DMS153 treated with DMSO at 0.1 percent for 48 hours (cell line): ENCODE results near the gene DNAJC3.
"Not testable (repeated sequence)": the region's sequence is repeated elsewhere in the genome, so short reads cannot be mapped to it uniquely, and the experiment has no call there.

Source experiments
- DNase-seq: peaks from one replicate; lab custom pipeline; 2025; ENCODE audit not compliant: unreplicated experiment; lab: John Stamatoyannopoulos, UW

The DNAJC3 gene

DNA sequence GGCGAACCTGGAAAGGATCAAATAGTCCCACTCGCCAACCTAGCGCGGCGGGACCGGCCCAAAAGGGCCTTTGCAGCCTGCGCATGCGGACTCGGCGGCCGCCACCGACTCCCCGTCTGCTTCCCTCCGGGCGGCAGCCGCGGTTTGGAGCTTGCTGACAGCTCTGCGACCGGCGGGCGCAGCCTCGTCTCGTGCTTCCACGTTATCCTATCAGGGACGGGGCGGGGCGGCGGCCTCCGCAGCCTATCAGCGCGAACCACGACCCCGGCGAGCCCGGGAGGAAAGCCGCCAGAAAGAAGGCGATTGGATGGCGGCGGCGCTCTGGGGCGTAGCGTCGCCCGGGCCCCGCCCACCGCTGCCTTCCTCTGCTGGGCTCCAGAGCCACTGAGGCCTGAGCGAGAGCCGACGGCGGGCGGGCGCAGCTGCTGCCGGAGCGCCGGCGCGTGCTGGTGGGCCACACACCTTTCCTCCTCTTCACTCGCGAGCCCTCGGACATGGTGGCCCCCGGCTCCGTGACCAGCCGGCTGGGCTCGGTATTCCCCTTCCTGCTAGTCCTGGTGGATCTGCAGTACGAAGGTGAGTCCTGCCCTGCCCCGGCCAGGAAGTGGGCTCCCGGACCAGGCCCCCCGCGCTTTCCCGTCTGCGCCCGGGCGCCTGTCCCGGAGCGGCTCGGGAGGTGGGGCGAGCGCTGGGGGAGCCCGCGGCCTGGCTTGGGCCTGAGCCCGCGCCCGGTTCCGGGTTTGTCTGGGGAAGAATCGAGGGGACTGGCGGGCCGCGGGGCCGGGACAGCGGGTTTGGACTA is at the start of gene DNAJC3:
Gene DNAJC3, plus strand, starts transcription at position 378 of the 802 bp plus-strand sequence. Its CDS starts 117 bp downstream, at position 495.
- peak; percentile 97 for DNase-seq

- DNase-seq, result no peak
Measured at GRCh38 chr13:95627590-95627989, 49.3 kb upstream of the DNAJC3 start.

GRCh38 chr13:95628488-95628887 is 48.5 kb upstream of the DNAJC3 start:
- DNase-seq, result no peak

GRCh38 chr13:95629071-95629470 is 47.9 kb upstream of the DNAJC3 start:
- DNase-seq, result no peak

DNA sequence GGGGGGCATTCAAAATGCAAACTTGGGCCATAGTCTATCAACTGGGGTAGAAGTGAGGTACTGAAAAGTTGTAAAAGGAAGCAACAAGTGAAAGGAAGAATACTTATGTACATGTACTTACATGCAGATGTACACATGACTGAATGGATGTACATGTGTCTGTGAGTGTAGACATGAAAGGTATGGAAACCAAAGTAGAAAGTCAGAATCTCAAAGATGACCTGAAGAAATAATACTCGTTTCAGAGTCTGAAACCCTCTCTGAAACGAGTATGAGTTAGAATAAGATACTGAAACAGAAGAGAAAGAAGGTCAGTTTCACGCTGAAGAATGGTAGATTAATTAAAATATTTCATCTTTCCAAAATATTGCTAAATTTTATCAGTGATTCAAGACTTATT is 46.3 kb upstream of the DNAJC3 start:
- no peak for DNase-seq

GRCh38 chr13:95636853-95637252 is 40.1 kb upstream of the DNAJC3 start:
- no peak for DNase-seq

- no peak for DNase-seq
Measured at GRCh38 chr13:95641291-95642027, 35.5 kb upstream of the DNAJC3 start.

DNA sequence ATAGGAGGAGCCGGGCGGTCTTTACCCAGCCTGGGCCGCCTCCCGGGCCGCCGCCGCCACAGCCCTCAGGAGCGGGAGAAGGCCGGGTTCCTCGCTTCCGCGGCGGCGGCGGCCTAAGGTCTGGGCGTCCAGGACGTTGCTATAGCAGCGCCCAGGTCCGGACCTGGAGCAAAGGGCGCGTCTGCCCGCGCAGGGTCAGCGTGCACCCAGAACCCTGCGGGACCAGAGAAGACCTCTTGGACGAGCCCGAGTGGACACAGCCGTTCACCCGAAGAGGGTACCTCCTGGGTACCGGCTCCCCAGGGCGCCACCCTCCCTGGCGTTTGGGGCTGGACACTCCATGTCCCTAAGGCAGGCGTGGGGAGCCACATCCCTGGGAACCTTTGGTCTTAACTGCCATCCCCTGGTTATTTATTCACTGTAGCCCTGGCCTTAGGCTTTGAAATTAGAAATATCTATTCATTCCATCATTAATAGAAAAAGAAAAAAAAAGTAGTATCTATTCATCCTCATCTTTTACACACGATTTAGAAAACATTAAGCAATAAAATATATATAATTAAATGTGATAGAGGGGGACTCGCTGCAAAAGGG is 34.8 kb upstream of the DNAJC3 start:
- peak; percentile 16 for DNase-seq

GRCh38 chr13:95642999-95643398 is 33.9 kb upstream of the DNAJC3 start:
- no peak for DNase-seq

- no peak for DNase-seq
Measured at GRCh38 chr13:95643571-95643935, 33.4 kb upstream of the DNAJC3 start.

DNA sequence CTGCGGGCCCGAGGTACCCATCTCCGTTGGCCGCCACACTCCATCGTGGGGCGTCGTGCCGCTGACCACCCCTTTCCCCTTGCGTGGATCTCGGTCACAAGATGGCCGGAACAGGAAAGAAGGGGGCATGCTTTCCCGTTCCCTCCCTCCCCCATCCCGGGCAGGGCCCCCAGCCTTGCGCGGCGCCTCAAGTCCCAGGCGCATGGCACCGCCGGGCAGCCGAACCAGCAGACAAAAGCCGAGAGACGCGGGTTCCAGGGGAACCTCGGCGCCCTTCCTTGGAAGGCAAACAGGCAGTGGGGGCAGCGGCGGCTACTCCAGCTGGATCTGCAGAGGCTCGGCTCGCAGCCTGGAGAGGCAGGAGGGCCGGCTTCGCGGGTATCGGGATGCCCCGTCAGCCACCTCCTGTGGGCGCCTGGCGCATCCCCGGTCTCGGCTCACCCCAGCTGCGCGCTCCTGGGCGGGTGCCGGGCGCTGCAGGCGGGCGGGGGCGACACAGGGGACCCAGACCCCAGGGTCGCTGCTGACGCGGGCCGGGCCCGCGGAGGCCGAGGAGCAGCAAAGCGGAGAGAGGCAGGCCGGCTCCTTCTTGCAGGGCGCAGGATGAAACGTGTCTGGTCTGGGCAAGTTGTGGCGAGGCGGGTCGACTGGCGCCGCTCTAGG is 32.9 kb upstream of the DNAJC3 start:
- peak; percentile 51 for DNase-seq

DNA sequence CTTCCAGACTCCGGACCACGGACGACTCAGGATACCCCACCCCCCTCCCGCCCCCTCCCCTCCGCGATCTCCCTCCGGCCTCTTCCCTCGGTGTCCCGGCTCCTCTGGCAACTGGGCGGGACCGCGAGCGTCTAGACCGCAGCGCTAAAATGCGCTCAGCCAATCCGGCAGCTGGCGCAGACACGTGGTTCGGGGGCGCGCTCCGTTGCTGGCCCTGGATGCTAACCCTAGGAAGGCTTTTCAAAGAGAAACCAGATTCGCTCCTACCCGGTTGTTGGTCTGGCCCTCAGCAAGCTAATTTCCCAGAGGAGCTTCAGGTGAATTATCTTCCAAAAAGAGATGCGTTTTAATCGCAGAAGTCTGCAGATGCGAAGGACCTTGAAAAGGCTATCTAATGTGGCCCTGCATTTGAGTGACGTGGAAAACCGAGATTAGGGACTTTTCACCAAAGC is 32.3 kb upstream of the DNAJC3 start, which contains the start of gene DZIP1:
Gene DZIP1, minus strand, starts transcription at position 106 of the 452 bp plus-strand sequence. CDS start 2,677 bp downstream, outside the sequence.
- peak; percentile 51 for DNase-seq

DNA sequence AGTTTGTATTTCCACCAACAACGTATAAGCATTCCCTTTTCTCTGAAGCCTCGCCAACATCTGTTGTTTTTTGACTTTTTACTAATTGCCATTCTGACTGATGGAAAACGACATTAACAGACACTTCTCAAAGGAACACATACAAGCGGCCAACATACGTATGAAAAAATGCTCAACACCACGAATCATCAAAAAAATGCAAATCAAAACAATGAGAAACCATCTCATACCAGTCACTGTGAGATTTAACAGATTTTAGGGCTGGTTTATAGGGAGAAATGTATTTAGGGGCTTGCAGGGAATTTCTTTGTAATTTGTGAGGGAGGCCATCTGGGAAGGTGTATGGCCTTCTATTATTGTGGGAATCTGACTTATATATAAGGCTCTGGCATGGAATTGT is 29.6 kb upstream of the DNAJC3 start:
- DNase-seq, result no peak

GRCh38 chr13:95650696-95651095 is 26.2 kb upstream of the DNAJC3 start:
- DNase-seq, result no peak

DNA sequence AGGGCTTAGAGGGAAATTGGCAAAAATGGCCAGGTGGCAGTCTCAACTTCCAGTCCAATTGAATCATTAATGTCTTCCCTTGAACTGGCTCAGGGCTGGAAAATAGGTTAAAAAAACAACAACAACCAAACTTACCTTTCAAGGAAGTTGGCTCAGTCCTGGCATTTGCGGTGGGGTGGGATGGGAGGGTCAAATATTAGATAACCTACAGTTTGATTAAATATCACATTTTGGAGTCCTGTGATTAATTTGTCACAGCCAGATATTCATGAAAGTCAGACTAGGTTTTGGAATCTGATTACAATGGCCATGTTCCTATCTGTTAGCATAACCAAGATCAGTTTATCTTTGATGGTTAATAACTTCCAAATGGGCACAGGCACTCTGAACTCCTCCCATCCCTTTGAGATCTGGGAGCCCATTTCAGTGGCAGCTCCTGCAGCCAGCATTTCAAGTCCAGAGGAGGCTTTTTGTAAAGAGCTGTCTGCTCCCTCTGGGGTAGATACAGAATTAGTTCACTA is 24.6 kb upstream of the DNAJC3 start:
- no peak for DNase-seq

DNA sequence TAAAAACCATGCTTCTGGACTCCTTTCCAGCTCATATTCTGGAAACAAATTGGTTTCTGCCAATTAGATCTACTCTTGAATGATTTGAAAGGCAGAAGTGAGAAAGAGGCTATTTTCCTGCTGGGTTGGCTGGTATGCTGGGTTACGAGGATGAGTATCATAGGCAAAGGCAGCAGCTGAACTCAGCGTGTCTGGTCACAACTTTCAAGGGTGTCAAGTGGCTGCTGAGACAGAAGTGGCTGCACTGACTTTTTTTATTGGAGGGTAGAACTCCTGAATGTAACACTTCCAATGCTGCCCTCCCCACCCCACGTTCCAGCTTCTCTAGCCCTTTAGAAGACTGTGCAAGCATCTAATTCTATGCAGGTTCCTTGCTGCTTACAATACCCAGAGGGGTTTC is 24.1 kb upstream of the DNAJC3 start:
- no peak for DNase-seq

DNA sequence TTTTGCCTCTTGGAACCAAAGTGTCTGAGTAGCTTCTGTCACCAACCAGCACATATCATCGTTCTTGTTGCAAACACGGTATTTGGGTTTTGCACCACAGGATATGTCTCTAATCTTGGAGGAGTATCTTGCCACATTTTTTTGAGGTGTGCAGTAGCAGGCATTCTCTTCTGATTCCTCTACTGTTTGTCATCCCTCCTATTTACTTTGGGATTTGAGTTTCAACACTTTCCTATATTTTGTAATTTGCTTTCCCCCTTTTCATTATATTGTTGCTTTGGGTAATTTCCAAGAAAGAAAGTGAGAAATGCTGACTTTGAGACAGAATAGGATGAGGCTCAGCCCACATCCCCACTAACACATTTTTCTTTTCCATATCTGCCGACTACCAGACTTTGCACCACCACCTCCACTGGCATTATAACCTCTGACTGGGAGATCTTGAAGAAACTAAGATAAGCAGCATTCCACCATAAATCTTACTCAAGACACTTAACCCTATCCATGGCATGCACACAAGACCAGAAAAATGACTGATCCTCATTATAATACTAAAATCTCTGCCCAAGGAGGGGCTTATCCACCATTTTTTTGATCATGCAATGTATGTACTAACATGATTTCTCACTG is 20.4 kb upstream of the DNAJC3 start:
- DNase-seq, result no peak

DNA sequence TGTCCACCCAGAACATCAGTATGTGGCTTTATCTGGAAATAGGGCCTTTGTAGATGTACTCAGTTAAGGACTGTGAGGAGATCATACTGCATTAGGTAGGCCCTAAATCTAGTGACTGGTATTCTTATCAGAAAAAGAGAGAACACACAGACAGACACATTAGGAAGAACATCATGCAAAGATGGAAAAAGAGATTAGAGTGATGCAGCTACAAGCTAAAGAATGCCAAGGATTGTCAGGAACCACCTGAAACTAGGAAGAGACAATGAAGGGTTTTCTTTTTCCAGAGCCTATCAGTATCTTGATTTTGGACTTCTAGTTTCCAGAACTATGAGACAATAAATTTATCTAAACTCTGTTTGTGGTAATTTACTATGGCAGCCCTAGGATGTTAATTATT is 17.4 kb upstream of the DNAJC3 start:
- DNase-seq, result no peak

- DNase-seq, result peak; percentile 21
Measured at GRCh38 chr13:95660981-95661581, 15.9 kb upstream of the DNAJC3 start.

DNA sequence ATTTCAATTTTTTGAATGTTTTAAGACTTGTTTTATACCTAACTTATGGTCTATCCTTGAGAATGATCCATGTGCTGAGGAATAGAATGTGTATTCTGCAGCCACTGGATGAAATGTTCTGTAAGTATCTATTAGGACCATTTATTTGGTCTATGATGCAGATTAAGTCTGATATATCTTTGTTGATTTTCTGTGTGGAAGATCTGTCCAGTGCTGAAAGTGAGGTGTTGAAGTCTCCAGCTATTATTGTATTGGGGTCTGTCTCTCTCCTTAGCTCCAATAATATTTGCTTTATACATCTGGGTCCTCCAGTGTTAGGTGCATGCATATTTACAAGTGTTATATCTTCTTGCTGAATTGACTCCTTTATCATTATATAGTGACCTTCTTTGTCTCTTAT is 9.7 kb upstream of the DNAJC3 start:
- DNase-seq, result not testable (repeated sequence)
